DOHH2 (cell line): ENCODE measurements around the gene MED16.
A peak's percentile ranks its signal among the peaks of the same experiment; 100 is the strongest.

Source experiments
- H3F3A ChIP-seq: fragments of 200-600 bp; sonication (generic), shearing (Covaris generic); 2 replicates; pipeline ENCODE4 v1.6.0; 2016; ENCODE audit warnings: antibody characterized with exemption, mild to moderate bottlenecking; ENCODE audit not compliant: control insufficient read depth, insufficient read depth
- H3K27ac ChIP-seq: fragments of 200-600 bp; sonication (generic); 2 replicates; pipeline ENCODE4 v1.5.1; 2014; ENCODE audit warnings: low read depth, mild to moderate bottlenecking, low read length, moderate library complexity
- H3K27me3 ChIP-seq: fragments of 200-600 bp; sonication (generic); 2 replicates; pipeline ENCODE4 v1.6.1; 2014; ENCODE audit warnings: mild to moderate bottlenecking, low read length, mixed read lengths; ENCODE audit not compliant: control insufficient read depth
- H3K36me3 ChIP-seq: fragments of 200-600 bp; sonication (generic); 2 replicates; pipeline ENCODE4 v1.6.1; 2014; ENCODE audit warnings: mild to moderate bottlenecking, low read length, moderate library complexity, mixed read lengths; ENCODE audit not compliant: control insufficient read depth
- H3K4me1 ChIP-seq: fragments of 200-600 bp; sonication (generic); 2 replicates; pipeline ENCODE4 v1.6.1; 2014; ENCODE audit warnings: mild to moderate bottlenecking, low read length, mixed read lengths; ENCODE audit not compliant: control insufficient read depth
- H3K4me2 ChIP-seq: fragments of 200-600 bp; sonication (generic); 2 replicates; pipeline ENCODE4 v1.6.0; 2014; ENCODE audit warnings: mild to moderate bottlenecking, low read length, moderate library complexity
- H3K4me3 ChIP-seq: fragments of 200-600 bp; sonication (generic); 2 replicates; pipeline ENCODE4 v1.5.1; 2014; ENCODE audit warnings: mild to moderate bottlenecking, low read length, mixed read lengths
- H3K79me2 ChIP-seq: fragments of 200-600 bp; sonication (generic); 2 replicates; pipeline ENCODE4 v1.6.1; 2014; ENCODE audit warnings: mild to moderate bottlenecking, low read length, mixed read lengths; ENCODE audit not compliant: control insufficient read depth
- H3K9me2 ChIP-seq: fragments of 200-600 bp; sonication (generic); replicated peaks from 2 replicates; pipeline ENCODE4 v1.6.1; 2014; ENCODE audit warnings: mild to moderate bottlenecking, low read length, mixed read lengths; ENCODE audit not compliant: control insufficient read depth
- H3K9me3 ChIP-seq: fragments of 200-600 bp; sonication (generic); 2 replicates; pipeline ENCODE4 v1.6.1; 2014; ENCODE audit warnings: antibody characterized with exemption, low read length, mixed read lengths; ENCODE audit not compliant: control insufficient read depth, insufficient read depth
- H4K20me1 ChIP-seq: fragments of 200-600 bp; sonication (generic); 2 replicates; pipeline ENCODE4 v1.6.0; 2014; ENCODE audit warnings: low read depth, mild to moderate bottlenecking, antibody characterized with exemption, low read length, moderate library complexity; ENCODE audit not compliant: control insufficient read depth, insufficient read depth
- EZH2phosphoT487 ChIP-seq: fragments of 200-600 bp; sonication (generic); IDR thresholded peaks from 2 replicates; pipeline ENCODE4 v1.6.1; 2017; ENCODE audit warnings: borderline replicate concordance, mild to moderate bottlenecking, antibody characterized with exemption, low read length, moderate library complexity, mixed read lengths
- TF ChIP-seq, protein P1 (sequence below): fragments of 200-600 bp; sonication (generic); IDR thresholded peaks from one replicate; pipeline ENCODE4 v1.5.1; 2014; ENCODE audit warnings: antibody characterized with exemption, mild to moderate bottlenecking, low read depth, low read length; ENCODE audit not compliant: poor library complexity, severe bottlenecking

The MED16 gene

DNA sequence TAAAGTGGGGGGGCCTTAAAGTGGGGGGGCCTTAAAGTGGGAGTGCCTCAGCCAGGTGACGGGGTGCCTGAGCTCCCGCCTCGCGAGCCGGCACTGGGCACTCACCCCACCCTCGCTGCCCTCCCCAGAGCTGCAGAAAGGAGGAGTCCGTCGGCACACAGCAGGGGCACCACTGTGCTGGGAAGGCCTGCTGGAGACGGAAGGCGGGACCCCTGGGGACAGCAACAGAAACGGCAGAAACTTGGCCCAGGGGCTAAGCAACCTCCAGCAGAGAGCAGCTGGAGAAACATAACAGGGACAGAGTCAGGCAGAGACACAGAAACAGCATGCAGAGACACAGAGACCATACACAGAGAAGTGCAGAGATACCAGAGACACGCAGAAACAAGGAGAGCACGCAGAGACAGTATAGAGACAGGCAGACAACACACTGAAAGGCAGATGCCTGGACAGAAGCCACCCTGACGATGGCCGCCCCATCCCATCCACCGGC is 25.6 kb downstream of the MED16 start:
- Histone ChIP-seq H4K20me1 (peaks cover 5% of the 10 kb centered on the region), H3K9me3 (no peaks in the 10 kb centered on the region), H3K27ac (no peak overlapping the region), H3K9me2 (no peaks in the 10 kb centered on the region), H3K4me2 (no peak overlapping the region), H3K4me3 (no peak overlapping the region), H3K27me3 (no peaks in the 10 kb centered on the region), H3K4me1 (peaks cover 29% of the 10 kb centered on the region), H3K79me2 (no peaks in the 10 kb centered on the region), H3K36me3 (no peaks in the 10 kb centered on the region), H3F3A (peaks cover 8% of the 10 kb centered on the region; the same call in 1 of the 2 replicates)
- TF ChIP-seq, protein P1, sequence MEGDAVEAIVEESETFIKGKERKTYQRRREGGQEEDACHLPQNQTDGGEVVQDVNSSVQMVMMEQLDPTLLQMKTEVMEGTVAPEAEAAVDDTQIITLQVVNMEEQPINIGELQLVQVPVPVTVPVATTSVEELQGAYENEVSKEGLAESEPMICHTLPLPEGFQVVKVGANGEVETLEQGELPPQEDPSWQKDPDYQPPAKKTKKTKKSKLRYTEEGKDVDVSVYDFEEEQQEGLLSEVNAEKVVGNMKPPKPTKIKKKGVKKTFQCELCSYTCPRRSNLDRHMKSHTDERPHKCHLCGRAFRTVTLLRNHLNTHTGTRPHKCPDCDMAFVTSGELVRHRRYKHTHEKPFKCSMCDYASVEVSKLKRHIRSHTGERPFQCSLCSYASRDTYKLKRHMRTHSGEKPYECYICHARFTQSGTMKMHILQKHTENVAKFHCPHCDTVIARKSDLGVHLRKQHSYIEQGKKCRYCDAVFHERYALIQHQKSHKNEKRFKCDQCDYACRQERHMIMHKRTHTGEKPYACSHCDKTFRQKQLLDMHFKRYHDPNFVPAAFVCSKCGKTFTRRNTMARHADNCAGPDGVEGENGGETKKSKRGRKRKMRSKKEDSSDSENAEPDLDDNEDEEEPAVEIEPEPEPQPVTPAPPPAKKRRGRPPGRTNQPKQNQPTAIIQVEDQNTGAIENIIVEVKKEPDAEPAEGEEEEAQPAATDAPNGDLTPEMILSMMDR: no peak
- no peak for TF ChIP-seq EZH2phosphoT487

DNA sequence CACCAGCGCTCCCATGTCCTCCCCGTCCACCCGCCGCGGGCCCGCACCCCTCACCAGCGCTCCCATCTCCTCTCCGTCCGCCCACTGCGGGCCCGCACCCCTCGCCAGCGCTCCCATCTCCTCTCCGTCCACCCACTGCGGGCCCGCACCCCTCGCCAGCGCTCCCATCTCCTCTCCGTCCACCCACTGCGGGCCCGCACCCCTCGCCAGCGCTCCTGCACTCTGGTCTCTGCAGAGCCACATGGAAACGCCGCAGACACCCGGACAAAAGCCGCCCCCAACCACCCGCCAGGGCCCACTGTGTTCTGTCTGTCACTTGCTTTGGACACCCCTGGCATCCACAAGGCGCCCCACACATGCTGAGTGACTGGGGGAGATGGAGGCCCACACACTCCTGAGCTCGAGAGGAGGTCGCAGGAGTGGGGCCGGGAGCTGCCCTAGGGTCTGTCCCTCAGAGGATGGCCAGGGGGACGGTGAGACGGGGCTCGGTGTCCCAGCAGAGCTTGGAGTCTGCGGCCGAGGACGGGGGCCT is 26.2 kb downstream of the MED16 start:
- Histone ChIP-seq H3K9me3 (no peaks in the 10 kb centered on the region), H3K36me3 (no peaks in the 10 kb centered on the region), H3K4me3 (no peak overlapping the region), H3K9me2 (no peaks in the 10 kb centered on the region), H3F3A (peaks cover 3% of the 10 kb centered on the region; the same call in 1 of the 2 replicates), H3K27me3 (no peaks in the 10 kb centered on the region), H3K79me2 (no peaks in the 10 kb centered on the region), H3K4me1 (peaks cover 28% of the 10 kb centered on the region), H4K20me1 (no peaks in the 10 kb centered on the region), H3K27ac (no peak overlapping the region), H3K4me2 (no peak overlapping the region)
- TF ChIP-seq EZH2phosphoT487: no peak
- TF ChIP-seq, protein P1: no peak

DNA sequence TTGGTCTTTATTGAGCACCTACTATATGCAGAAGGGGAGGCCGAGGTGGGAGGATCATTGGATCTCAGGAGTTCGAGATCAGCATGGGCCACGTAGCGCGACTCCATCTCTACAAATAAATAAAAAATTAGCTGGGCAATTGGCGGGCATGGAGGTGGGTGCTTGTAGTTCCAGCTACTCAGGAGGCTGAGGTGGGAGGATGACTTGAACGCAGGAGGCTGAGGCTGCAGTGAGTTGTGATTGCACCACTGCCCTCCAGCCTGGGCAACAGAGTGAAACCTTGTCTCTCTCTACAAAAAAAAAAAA is 29.7 kb downstream of the MED16 start:
- H3K79me2 ChIP-seq: no peaks in the 10 kb centered on the region
- H4K20me1 ChIP-seq: no peaks in the 10 kb centered on the region
- TF ChIP-seq EZH2phosphoT487: no peak
- TF ChIP-seq, protein P1: no peak
- H3K9me2 ChIP-seq: no peaks in the 10 kb centered on the region
- 0 out of 2 replicates have a peak overlapping the region, but pooled peaks have one; percentile 26 for H3K27ac ChIP-seq
- H3K9me3 ChIP-seq: no peaks in the 10 kb centered on the region
- H3K4me1 ChIP-seq: peaks cover 38% of the 10 kb centered on the region
- no peaks in the 10 kb centered on the region for H3K36me3 ChIP-seq
- H3F3A ChIP-seq: peaks cover 5% of the 10 kb centered on the region; the same call in 1 of the 2 replicates
- H3K27me3 ChIP-seq: peaks cover 13% of the 10 kb centered on the region
- peak overlapping the region; percentile 64 for H3K4me3 ChIP-seq
- H3K4me2 ChIP-seq: peak overlapping the region; percentile 72
